ENCODE measurements around the gene CHST11.

DNA sequence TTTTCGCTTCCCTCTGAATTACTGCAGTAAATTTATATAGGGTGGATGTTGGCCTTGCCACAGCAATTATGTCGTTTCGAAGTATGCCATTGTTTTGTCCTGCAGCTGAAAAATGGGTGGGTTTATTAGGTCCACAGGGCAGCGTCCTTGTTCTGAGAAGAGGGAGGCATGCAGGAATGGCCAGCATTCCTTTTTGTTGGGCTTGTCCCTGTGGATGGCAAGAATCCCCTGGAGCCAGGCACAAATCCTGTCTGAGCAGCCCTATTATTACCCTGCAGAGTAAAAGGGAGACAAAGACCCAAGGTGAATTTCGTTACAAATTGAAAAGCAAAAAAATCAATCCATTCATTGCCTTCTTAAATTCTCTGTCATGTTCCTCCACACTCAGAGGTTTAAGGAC is 88.1 kb downstream of the CHST11 start:
- TF ChIP-seq RXRA (IDR thresholded peaks at IDR 0.05) = no peak
- TF ChIP-seq SP1 (IDR thresholded peaks at IDR 0.05) = no peak
- no peak for TF ChIP-seq CTCF (IDR thresholded peaks at IDR 0.05; ENCODE audit: low read depth, low read length, missing input control)
- no peak for TF ChIP-seq MAX (IDR thresholded peaks at IDR 0.05)
- no peak for TF ChIP-seq TAF1 (conservative IDR thresholded peaks at IDR 0.05)
- no peak for TF ChIP-seq EGR1 (IDR thresholded peaks at IDR 0.05; ENCODE audit: low read depth in 2 of 2)
- no peak for TF ChIP-seq HNF4A (conservative IDR thresholded peaks at IDR 0.05)
- TF ChIP-seq JUND (IDR thresholded peaks at IDR 0.05) = no peak
- TF ChIP-seq, protein P1, sequence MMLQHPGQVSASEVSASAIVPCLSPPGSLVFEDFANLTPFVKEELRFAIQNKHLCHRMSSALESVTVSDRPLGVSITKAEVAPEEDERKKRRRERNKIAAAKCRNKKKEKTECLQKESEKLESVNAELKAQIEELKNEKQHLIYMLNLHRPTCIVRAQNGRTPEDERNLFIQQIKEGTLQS (IDR thresholded peaks at IDR 0.05) = no peak
- no peak for TF ChIP-seq REST (IDR thresholded peaks at IDR 0.05)
- TF ChIP-seq YY1 (IDR thresholded peaks at IDR 0.05) = no peak
- TF ChIP-seq GABPA (IDR thresholded peaks at IDR 0.05 in 1 of 2, conservative IDR thresholded peaks at IDR 0.05 in 1 of 2) = no peak

Measured in liver (tissue), 3 donors.